Measurements from ENCODE around the gene STAB2. TPM values are rescaled to one million over a fixed set of nuclear protein-coding genes. Genes with fewer than 3 reads are reported as not detected.

The STAB2 gene
- polyA plus RNA-seq, 3 donors: not detected

DNA sequence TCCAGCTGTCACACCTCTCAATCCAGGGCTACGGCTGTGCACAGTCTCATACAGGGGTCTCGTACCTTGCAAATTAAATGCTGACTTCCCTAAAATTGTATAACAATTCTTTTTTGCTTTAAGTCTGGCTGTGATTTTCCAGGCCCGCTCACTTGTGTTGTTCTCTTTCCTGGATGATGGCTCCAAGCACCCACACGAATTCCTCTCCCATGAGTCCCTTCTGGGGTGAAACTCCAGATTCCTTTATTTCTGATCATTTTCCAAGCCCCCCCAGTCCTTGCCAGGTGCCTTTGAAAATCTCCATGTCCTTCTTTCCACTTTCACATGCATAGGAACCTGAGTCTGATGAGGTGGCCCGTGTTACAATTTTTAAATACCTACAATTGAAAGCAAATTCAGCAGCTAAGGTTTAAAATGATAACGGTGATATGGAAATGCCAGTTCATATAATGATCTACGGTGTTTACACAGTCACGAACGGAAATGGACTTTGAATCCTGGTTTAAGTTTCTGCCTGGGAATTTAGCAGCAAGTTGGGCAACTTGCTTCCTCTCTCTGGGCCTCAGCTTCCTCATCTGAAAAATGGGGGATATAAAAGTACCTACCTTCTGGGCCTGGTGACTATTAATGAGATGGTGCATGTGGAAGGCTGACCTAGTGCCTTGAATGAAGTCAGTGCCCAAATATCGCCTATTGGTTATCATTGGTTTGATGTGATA is 85.5 kb downstream of the STAB2 start:
- WGBS (ENCODE audit: insufficient coverage): 93% methylated on average over 8 of the region's 10 CpGs
- Mint-ChIP-seq H3K27ac (no peak overlapping the region), H3K36me3 (no peaks in the 10 kb centered on the region), H3K4me1 (no peaks in the 10 kb centered on the region), H3K4me3 (no peak overlapping the region), H3K9me3 (no peaks in the 10 kb centered on the region), H3K27me3 (ENCODE audit: low read depth in 3 of 3) (peaks cover 2 to 6% (median 3%) of the 10 kb centered on the region in 3 donors)
- DNase-seq: no peak
- TF ChIP-seq, protein P1, sequence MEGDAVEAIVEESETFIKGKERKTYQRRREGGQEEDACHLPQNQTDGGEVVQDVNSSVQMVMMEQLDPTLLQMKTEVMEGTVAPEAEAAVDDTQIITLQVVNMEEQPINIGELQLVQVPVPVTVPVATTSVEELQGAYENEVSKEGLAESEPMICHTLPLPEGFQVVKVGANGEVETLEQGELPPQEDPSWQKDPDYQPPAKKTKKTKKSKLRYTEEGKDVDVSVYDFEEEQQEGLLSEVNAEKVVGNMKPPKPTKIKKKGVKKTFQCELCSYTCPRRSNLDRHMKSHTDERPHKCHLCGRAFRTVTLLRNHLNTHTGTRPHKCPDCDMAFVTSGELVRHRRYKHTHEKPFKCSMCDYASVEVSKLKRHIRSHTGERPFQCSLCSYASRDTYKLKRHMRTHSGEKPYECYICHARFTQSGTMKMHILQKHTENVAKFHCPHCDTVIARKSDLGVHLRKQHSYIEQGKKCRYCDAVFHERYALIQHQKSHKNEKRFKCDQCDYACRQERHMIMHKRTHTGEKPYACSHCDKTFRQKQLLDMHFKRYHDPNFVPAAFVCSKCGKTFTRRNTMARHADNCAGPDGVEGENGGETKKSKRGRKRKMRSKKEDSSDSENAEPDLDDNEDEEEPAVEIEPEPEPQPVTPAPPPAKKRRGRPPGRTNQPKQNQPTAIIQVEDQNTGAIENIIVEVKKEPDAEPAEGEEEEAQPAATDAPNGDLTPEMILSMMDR (IDR thresholded peaks at IDR 0.05): no peak
- intact Hi-C loops (cut with micrococcal nuclease): no loop called here
- no peaks in the 10 kb centered on the region for H3K27me3 ChIP-seq (ENCODE audit: control insufficient read depth in 2 of 2, insufficient read depth in 2 of 2, low read length in 2 of 2)
- H3K9me3 ChIP-seq (replicated peaks in 1 of 2; ENCODE audit: control insufficient read depth in 1 of 2, insufficient read depth in 1 of 2, low read length in 2 of 2): no peaks in the 10 kb centered on the region
- H3K4me3 ChIP-seq (replicated peaks in 1 of 3; ENCODE audit: low read depth in 2 of 3, low read length in 3 of 3): no peak overlapping the region
- H3K27ac ChIP-seq (ENCODE audit: low read depth in 1 of 2, low read length in 2 of 2): no peak overlapping the region
- no peaks in the 10 kb centered on the region for H4K20me1 ChIP-seq (ENCODE audit: insufficient read depth, low read length)
- H3K9ac ChIP-seq (ENCODE audit: insufficient read depth, low read length, poor library complexity, severe bottlenecking): no peak overlapping the region
- no peak overlapping the region for H3K4me2 ChIP-seq (replicated peaks; ENCODE audit: extremely low read depth, low read length, poor library complexity, severe bottlenecking)
- no peak overlapping the region for H2AFZ ChIP-seq (ENCODE audit: insufficient read depth, low read depth, low read length, poor library complexity, severe bottlenecking)
- no peaks in the 10 kb centered on the region for H3K79me2 ChIP-seq (ENCODE audit: insufficient read depth, low read length)
- no peaks in the 10 kb centered on the region for H3K4me1 ChIP-seq (ENCODE audit: control insufficient read depth in 1 of 2, insufficient read depth in 2 of 2, low read length in 2 of 2)
- H3K36me3 ChIP-seq (replicated peaks in 1 of 2; ENCODE audit: control insufficient read depth in 1 of 2, insufficient read depth in 2 of 2, low read length in 2 of 2): no peaks in the 10 kb centered on the region

GRCh38 chr12:103673487-103673886 is 86.4 kb downstream of the STAB2 start:
- no peak overlapping the region for H3K27ac Mint-ChIP-seq
- Histone ChIP-seq H3K79me2 (ENCODE audit: insufficient read depth, low read length) (no peaks in the 10 kb centered on the region), H3K4me3 (replicated peaks in 1 of 3; ENCODE audit: low read depth in 2 of 3, low read length in 3 of 3) (no peak overlapping the region), H2AFZ (ENCODE audit: insufficient read depth, low read depth, low read length, poor library complexity, severe bottlenecking) (no peak overlapping the region), H3K27ac (ENCODE audit: low read depth in 1 of 2, low read length in 2 of 2) (no peak overlapping the region), H3K9me3 (replicated peaks in 1 of 2; ENCODE audit: control insufficient read depth in 1 of 2, insufficient read depth in 1 of 2, low read length in 2 of 2) (no peaks in the 10 kb centered on the region), H3K4me1 (ENCODE audit: control insufficient read depth in 1 of 2, insufficient read depth in 2 of 2, low read length in 2 of 2) (no peaks in the 10 kb centered on the region), H3K36me3 (replicated peaks in 1 of 2; ENCODE audit: control insufficient read depth in 1 of 2, insufficient read depth in 2 of 2, low read length in 2 of 2) (no peaks in the 10 kb centered on the region), H3K27me3 (ENCODE audit: control insufficient read depth in 2 of 2, insufficient read depth in 2 of 2, low read length in 2 of 2) (no peaks in the 10 kb centered on the region), H3K9ac (ENCODE audit: insufficient read depth, low read length, poor library complexity, severe bottlenecking) (no peak overlapping the region), H4K20me1 (ENCODE audit: insufficient read depth, low read length) (no peaks in the 10 kb centered on the region), H3K4me2 (replicated peaks; ENCODE audit: extremely low read depth, low read length, poor library complexity, severe bottlenecking) (no peak overlapping the region)
- intact Hi-C loops (cut with micrococcal nuclease): no loop called here
- no peaks in the 10 kb centered on the region for H3K9me3 Mint-ChIP-seq
- WGBS (ENCODE audit: insufficient coverage): 90% methylated on average over 3 of the region's 6 CpGs
- no peak for DNase-seq
- H3K27me3 Mint-ChIP-seq (ENCODE audit: low read depth in 3 of 3): peaks cover 2 to 7% (median 3%) of the 10 kb centered on the region in 3 donors
- TF ChIP-seq, protein P1 (IDR thresholded peaks at IDR 0.05): no peak
- no peaks in the 10 kb centered on the region for H3K36me3 Mint-ChIP-seq
- H3K4me1 Mint-ChIP-seq: no peaks in the 10 kb centered on the region
- H3K4me3 Mint-ChIP-seq: no peak overlapping the region

All from CD14-positive monocyte (primary cell).